GM23338 (cell line): ENCODE measurements around the gene TLE2. TPM values are rescaled to one million over a fixed set of nuclear protein-coding genes. Genes with fewer than 3 reads are reported as not detected.

Source experiments
- ATAC-seq: fragments of 200-7000 bp; cut with Tn5 transposase; 3 replicates; pipeline ENCODE4 v1.9.1; 2020
- DNase-seq: peaks from one replicate; pipeline ENCODE4 v3.0.0-alpha.2; 2015; ENCODE audit warnings: low spot score
- H2AFZ ChIP-seq: fragments of 200-600 bp; sonication (generic); 2 replicates; pipeline ENCODE4 v1.8.0; 2016; ENCODE audit warnings: antibody characterized with exemption, mild to moderate bottlenecking, moderate library complexity
- H3F3A ChIP-seq: fragments of 200-600 bp; sonication (generic); replicated peaks from 2 replicates; pipeline ENCODE4 v1.8.0; 2017; ENCODE audit warnings: antibody characterized with exemption, mixed run types, low read depth
- H3K27ac ChIP-seq: fragments of 200-600 bp; sonication (generic); 2 replicates; pipeline ENCODE4 v1.6.1; 2016; ENCODE audit warnings: low read depth
- H3K27me3 ChIP-seq: fragments of 200-600 bp; sonication (generic); 2 replicates; pipeline ENCODE4 v1.8.0; 2016; ENCODE audit warnings: mild to moderate bottlenecking, mixed run types, moderate library complexity; ENCODE audit not compliant: insufficient read depth
- H3K36me3 ChIP-seq: fragments of 200-600 bp; sonication (generic); 2 replicates; pipeline ENCODE4 v1.8.0; 2016; ENCODE audit warnings: mild to moderate bottlenecking; ENCODE audit not compliant: insufficient read depth
- H3K4me1 ChIP-seq: fragments of 200-600 bp; sonication (generic); 2 replicates; pipeline ENCODE4 v1.8.0; 2016; ENCODE audit warnings: mild to moderate bottlenecking, moderate library complexity; ENCODE audit not compliant: insufficient read depth
- H3K4me2 ChIP-seq: fragments of 200-600 bp; sonication (generic); 2 replicates; pipeline ENCODE4 v1.7.1; 2017; ENCODE audit warnings: mixed run types
- H3K4me3 ChIP-seq: fragments of 200-600 bp; sonication (generic); 2 replicates; pipeline ENCODE4 v1.6.1; 2016; ENCODE audit warnings: mixed run types
- H3K79me2 ChIP-seq: fragments of 200-600 bp; sonication (generic); replicated peaks from 2 replicates; pipeline ENCODE4 v1.8.0; 2017; ENCODE audit warnings: mild to moderate bottlenecking; ENCODE audit not compliant: insufficient read depth
- H3K9me2 ChIP-seq: fragments of 200-600 bp; sonication (generic); 2 replicates; pipeline ENCODE4 v1.8.0; 2017; ENCODE audit not compliant: insufficient read depth
- H4K20me1 ChIP-seq: fragments of 200-600 bp; sonication (generic); replicated peaks from 2 replicates; pipeline ENCODE4 v1.8.0; 2017; ENCODE audit warnings: mild to moderate bottlenecking; ENCODE audit not compliant: insufficient read depth
- H3K27ac Mint-ChIP-seq: 2 replicates; pipeline ENCODE4 v1.8.0; 2020; ENCODE audit warnings: inconsistent platforms, mild to moderate bottlenecking, moderate library complexity, mixed read lengths
- H3K27me3 Mint-ChIP-seq: 3 replicates; pipeline ENCODE4 v1.8.0; 2022; ENCODE audit warnings: low read depth, mild to moderate bottlenecking, moderate library complexity, mixed read lengths, inconsistent platforms; ENCODE audit not compliant: insufficient read depth, poor library complexity
- H3K36me3 Mint-ChIP-seq: 3 replicates; pipeline ENCODE4 v1.8.0; 2021; ENCODE audit warnings: low read depth, mild to moderate bottlenecking, inconsistent platforms, moderate library complexity, mixed read lengths
- H3K4me1 Mint-ChIP-seq: 3 replicates; pipeline ENCODE4 v1.8.0; 2020; ENCODE audit warnings: mild to moderate bottlenecking, inconsistent platforms, mixed read lengths
- H3K4me3 Mint-ChIP-seq: 3 replicates; pipeline ENCODE4 v1.8.0; 2021; ENCODE audit warnings: moderate library complexity, mild to moderate bottlenecking, inconsistent platforms, mixed read lengths
- H3K9me3 Mint-ChIP-seq: 3 replicates; pipeline ENCODE4 v1.8.0; 2020; ENCODE audit warnings: moderate library complexity, mild to moderate bottlenecking, inconsistent platforms, mixed read lengths
- CREB1 ChIP-seq: fragments of 250-450 bp; sonication (Bioruptor Pico); IDR thresholded peaks from 2 replicates; pipeline ENCODE4 v1.5.0; 2020; ENCODE audit warnings: low read depth, mild to moderate bottlenecking, moderate library complexity
- ETS1 ChIP-seq: IDR thresholded peaks from 2 replicates; pipeline ENCODE4 v1.6.1; 2016; ENCODE audit warnings: antibody characterized with exemption
- EZH2 ChIP-seq: fragments of 200-600 bp; sonication (generic); IDR thresholded peaks from one replicate; pipeline ENCODE4 v1.8.0; 2017; ENCODE audit warnings: antibody characterized with exemption, mild to moderate bottlenecking, low read depth; ENCODE audit not compliant: unreplicated experiment
- EZH2phosphoT487 ChIP-seq: fragments of 200-600 bp; sonication (generic); IDR thresholded peaks from one replicate; pipeline ENCODE4 v1.8.1; 2018; ENCODE audit warnings: antibody characterized with exemption; ENCODE audit not compliant: unreplicated experiment
- JUNB ChIP-seq: IDR thresholded peaks from one replicate; pipeline ENCODE4 v1.6.1; 2016; ENCODE audit warnings: antibody characterized with exemption; ENCODE audit not compliant: unreplicated experiment
- NANOG ChIP-seq: IDR thresholded peaks from 2 replicates; pipeline ENCODE4 v1.6.1; 2016; ENCODE audit warnings: antibody characterized with exemption, borderline replicate concordance
- POLR2AphosphoS5 ChIP-seq: IDR thresholded peaks from 2 replicates; pipeline ENCODE4 v1.6.1; 2016; ENCODE audit warnings: antibody characterized with exemption, low read depth
- STAT1 ChIP-seq: IDR thresholded peaks from one replicate; pipeline ENCODE4 v1.6.1; 2016; ENCODE audit warnings: antibody characterized with exemption; ENCODE audit not compliant: unreplicated experiment
- ZNF114 ChIP-seq: fragments of 250-450 bp; sonication (Bioruptor Pico); IDR thresholded peaks from 2 replicates; pipeline ENCODE4 v1.5.0; 2020; ENCODE audit warnings: mild to moderate bottlenecking, moderate library complexity
- ZNF331 ChIP-seq: fragments of 250-450 bp; sonication (Bioruptor Pico); IDR thresholded peaks from 2 replicates; pipeline ENCODE4 v1.5.0; 2020; ENCODE audit warnings: low read depth, mild to moderate bottlenecking, moderate library complexity
- ZNF462 ChIP-seq: fragments of 250-450 bp; sonication (Bioruptor Pico); IDR thresholded peaks from 2 replicates; pipeline ENCODE4 v1.5.0; 2020; ENCODE audit warnings: mild to moderate bottlenecking, moderate library complexity
- polyA plus RNA-seq: library from polyadenylated mRNA; unstranded; fragments of >200 nt; fragmentation: Nextera tagmentation; extraction: Ambion mirVana; gene quantifications from 2 replicates; pipeline ENCODE4 v1.2.1, GENCODE V29; 2016
- total RNA-seq: library from RNA; depleted of rRNA; stranded (reverse); fragments of >200 nt; shearing (Covaris generic); gene quantifications from 2 replicates; pipeline ENCODE4 v1.2.3, GENCODE V29; 2014
- TF ChIP-seq, protein P1 (sequence below): IDR thresholded peaks from one replicate; pipeline ENCODE4 v1.6.1; 2018; ENCODE audit warnings: antibody characterized with exemption; ENCODE audit not compliant: unreplicated experiment
- TF ChIP-seq, protein P2 (sequence below), 2 experiments: fragments of 200-600 bp in 1 of 2; sonication (generic) in 1 of 2; conservative IDR thresholded peaks; 2 replicates each; pipeline versions ENCODE4 v1.5.1 to v1.6.1; 2016 to 2017; ENCODE audit warnings: antibody characterized with exemption in 2 of 2, low read depth in 2 of 2, mild to moderate bottlenecking in 2 of 2, moderate library complexity in 1 of 2

The TLE2 gene
- total and polyA plus RNA-seq, 2 experiments from 2014 or later = 5.2 to 22.8 TPM

DNA sequence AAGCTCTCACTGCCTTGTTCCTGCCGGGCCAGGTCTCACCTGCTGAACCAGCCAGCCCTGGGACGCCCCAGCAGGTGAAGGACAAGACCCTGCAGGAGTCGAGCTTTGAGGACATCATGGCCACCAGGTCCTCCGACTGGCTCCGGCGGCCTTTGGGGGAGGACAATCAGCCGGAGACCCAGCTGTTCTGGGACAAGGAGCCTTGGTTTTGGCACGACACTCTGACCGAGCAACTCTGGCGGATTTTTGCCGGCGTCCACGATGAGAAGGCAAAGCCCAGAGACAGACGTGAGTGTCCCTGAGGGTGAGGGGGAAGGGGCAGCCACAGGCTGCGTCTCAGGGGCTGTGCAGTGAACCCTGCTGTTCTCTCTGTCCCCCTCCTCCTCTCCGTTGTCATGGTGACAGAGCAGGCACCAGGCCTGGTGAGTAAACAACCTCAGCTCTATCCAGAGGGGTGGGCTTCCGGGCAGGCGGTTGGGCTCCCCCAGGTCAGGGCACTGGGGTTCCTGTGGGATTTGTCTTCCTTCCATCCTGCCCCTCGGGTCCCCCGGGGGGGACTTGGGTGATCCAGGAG lies 42.0 kb downstream of the TLE2 start:
- peak overlapping the region; percentile 77 for H3K4me2 ChIP-seq
- H3F3A ChIP-seq = peaks cover 23% of the 10 kb centered on the region
- H3K9me2 ChIP-seq = no peaks in the 10 kb centered on the region
- Mint-ChIP-seq H3K4me3 (peak overlapping the region; percentile 57), H3K36me3 (no peaks in the 10 kb centered on the region), H3K27ac (peak overlapping the region; percentile 65; the same call in 1 of the 2 replicates), H3K27me3 (peaks cover 23% of the 10 kb centered on the region), H3K4me1 (peaks cover 24% of the 10 kb centered on the region), H3K9me3 (no peaks in the 10 kb centered on the region; the same call in 2 of the 3 replicates)
- no peaks in the 10 kb centered on the region for H4K20me1 ChIP-seq
- no peaks in the 10 kb centered on the region for H3K79me2 ChIP-seq
- H3K27me3 ChIP-seq = no peaks in the 10 kb centered on the region
- H3K27ac ChIP-seq = no peak overlapping the region
- H2AFZ ChIP-seq = peak overlapping the region; percentile 96
- H3K4me1 ChIP-seq = peaks cover 31% of the 10 kb centered on the region
- ATAC-seq (peak; percentile 60), DNase-seq (peak; percentile 83)
- H3K36me3 ChIP-seq = no peaks in the 10 kb centered on the region
- TF ChIP-seq, protein P1, sequence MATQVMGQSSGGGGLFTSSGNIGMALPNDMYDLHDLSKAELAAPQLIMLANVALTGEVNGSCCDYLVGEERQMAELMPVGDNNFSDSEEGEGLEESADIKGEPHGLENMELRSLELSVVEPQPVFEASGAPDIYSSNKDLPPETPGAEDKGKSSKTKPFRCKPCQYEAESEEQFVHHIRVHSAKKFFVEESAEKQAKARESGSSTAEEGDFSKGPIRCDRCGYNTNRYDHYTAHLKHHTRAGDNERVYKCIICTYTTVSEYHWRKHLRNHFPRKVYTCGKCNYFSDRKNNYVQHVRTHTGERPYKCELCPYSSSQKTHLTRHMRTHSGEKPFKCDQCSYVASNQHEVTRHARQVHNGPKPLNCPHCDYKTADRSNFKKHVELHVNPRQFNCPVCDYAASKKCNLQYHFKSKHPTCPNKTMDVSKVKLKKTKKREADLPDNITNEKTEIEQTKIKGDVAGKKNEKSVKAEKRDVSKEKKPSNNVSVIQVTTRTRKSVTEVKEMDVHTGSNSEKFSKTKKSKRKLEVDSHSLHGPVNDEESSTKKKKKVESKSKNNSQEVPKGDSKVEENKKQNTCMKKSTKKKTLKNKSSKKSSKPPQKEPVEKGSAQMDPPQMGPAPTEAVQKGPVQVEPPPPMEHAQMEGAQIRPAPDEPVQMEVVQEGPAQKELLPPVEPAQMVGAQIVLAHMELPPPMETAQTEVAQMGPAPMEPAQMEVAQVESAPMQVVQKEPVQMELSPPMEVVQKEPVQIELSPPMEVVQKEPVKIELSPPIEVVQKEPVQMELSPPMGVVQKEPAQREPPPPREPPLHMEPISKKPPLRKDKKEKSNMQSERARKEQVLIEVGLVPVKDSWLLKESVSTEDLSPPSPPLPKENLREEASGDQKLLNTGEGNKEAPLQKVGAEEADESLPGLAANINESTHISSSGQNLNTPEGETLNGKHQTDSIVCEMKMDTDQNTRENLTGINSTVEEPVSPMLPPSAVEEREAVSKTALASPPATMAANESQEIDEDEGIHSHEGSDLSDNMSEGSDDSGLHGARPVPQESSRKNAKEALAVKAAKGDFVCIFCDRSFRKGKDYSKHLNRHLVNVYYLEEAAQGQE = no peak
- TF ChIP-seq JUNB (no peak), ETS1 (no peak), NANOG (no peak), ZNF114 (CRISPR knock-in tag) (no peak), EZH2phosphoT487 (no peak), ZNF331 (CRISPR knock-in tag) (no peak), STAT1 (no peak), POLR2AphosphoS5 (no peak), EZH2 (no peak), CREB1 (CRISPR knock-in tag) (no peak), ZNF462 (CRISPR knock-in tag) (no peak)
- TF ChIP-seq, protein P2, sequence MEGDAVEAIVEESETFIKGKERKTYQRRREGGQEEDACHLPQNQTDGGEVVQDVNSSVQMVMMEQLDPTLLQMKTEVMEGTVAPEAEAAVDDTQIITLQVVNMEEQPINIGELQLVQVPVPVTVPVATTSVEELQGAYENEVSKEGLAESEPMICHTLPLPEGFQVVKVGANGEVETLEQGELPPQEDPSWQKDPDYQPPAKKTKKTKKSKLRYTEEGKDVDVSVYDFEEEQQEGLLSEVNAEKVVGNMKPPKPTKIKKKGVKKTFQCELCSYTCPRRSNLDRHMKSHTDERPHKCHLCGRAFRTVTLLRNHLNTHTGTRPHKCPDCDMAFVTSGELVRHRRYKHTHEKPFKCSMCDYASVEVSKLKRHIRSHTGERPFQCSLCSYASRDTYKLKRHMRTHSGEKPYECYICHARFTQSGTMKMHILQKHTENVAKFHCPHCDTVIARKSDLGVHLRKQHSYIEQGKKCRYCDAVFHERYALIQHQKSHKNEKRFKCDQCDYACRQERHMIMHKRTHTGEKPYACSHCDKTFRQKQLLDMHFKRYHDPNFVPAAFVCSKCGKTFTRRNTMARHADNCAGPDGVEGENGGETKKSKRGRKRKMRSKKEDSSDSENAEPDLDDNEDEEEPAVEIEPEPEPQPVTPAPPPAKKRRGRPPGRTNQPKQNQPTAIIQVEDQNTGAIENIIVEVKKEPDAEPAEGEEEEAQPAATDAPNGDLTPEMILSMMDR (conservative IDR thresholded peaks at IDR 0.05; ENCODE audit: low read depth in 2 of 2) = no peak
- H3K4me3 ChIP-seq = peak overlapping the region; percentile 41; the same call in 1 of the 2 replicates
